Ascending aorta (tissue), 2 donors: ENCODE results near the gene HEXIM2. TPM values are rescaled to one million over a fixed set of nuclear protein-coding genes. Genes with fewer than 3 reads are reported as not detected.
"Not testable (repeated sequence)": the region's sequence is repeated elsewhere in the genome, so short reads cannot be mapped to it uniquely, and the experiment has no call there.

ENCODE experiments used
- DNase-seq, 2 donors: peaks; one replicate each; pipeline ENCODE4 v3.0.0-alpha.2; 2019; ENCODE audit warnings: low spot score in 2 of 2
- H3K27ac ChIP-seq, 2 donors: fragments of 200-600 bp; sonication (generic); one replicate each; pipeline ENCODE4 v1.5.1; 2016 to 2017; ENCODE audit warnings: mild to moderate bottlenecking in 1 of 2
- H3K27me3 ChIP-seq: fragments of 200-600 bp; sonication (generic); one replicate; pipeline ENCODE4 v1.5.1; 2017
- H3K36me3 ChIP-seq, 2 donors: fragments of 200-600 bp; sonication (generic); one replicate each; pipeline ENCODE4 v1.5.1; 2016
- H3K4me1 ChIP-seq, 2 donors: fragments of 200-600 bp; sonication (generic); one replicate each; pipeline ENCODE4 v1.5.1; 2016 to 2017; ENCODE audit warnings: mild to moderate bottlenecking in 1 of 2
- H3K4me3 ChIP-seq, 2 donors: fragments of 200-600 bp; sonication (generic); one replicate each; pipeline ENCODE4 v1.5.1; 2016 to 2017; ENCODE audit warnings: mild to moderate bottlenecking in 1 of 2
- H3K9me3 ChIP-seq, 2 donors: fragments of 200-600 bp; sonication (generic); one replicate each; pipeline ENCODE4 v1.5.1; 2016
- CTCF ChIP-seq, 3 experiments: fragments of 200-600 bp in 2 of 3; fragments of 450-650 bp in 1 of 3; sonication (generic) in 2 of 3; IDR thresholded peaks; one replicate each; pipeline ENCODE4 v1.5.1; 2016 to 2019; ENCODE audit warnings: antibody characterized with exemption in 3 of 3, mild to moderate bottlenecking in 1 of 3, moderate library complexity in 1 of 3
- intact Hi-C: fragments of 100-400 bp; cut with DNase I; formaldehyde crosslinking; loops from one replicate; pipeline ENCODE4 v1.15.1; 2023
- total RNA-seq: library from RNA; depleted of rRNA; stranded (reverse); fragments of >200 nt; gene quantifications from one replicate; pipeline ENCODE4 v1.1.0, GENCODE V29; 2016

The HEXIM2 gene
- total RNA-seq, 1 donor from 2014 or later = 1.4 TPM

- Histone ChIP-seq H3K27ac (no peak overlapping the region), H3K4me3 (no peak overlapping the region), H3K27me3 (no peaks in the 10 kb centered on the region), H3K9me3 (no peaks in the 10 kb centered on the region), H3K36me3 (no peaks in the 10 kb centered on the region), H3K4me1 (peaks cover 0 to 4% of the 10 kb centered on the region in 2 donors)
- intact Hi-C loops = loop anchor here (1.0 to 5.0 kb wide), 5 partner anchors 21 to 280 kb away; partner anchors contain the start of gene GFAP
- DNase-seq = no peak
- no peak for TF ChIP-seq CTCF (IDR thresholded peaks at IDR 0.05)
Measured at GRCh38 chr17:45197108-45197507, 35.4 kb downstream of the HEXIM2 start.

- Histone ChIP-seq H3K27me3 (no peaks in the 10 kb centered on the region), H3K9me3 (no peaks in the 10 kb centered on the region), H3K4me3 (peak overlapping the region in 1 of 2 donors; percentile 38), H3K27ac (peak overlapping the region in 1 of 2 donors; percentile 26), H3K4me1 (peaks cover 0 to 4% of the 10 kb centered on the region in 2 donors), H3K36me3 (no peaks in the 10 kb centered on the region)
- peak; percentile 99 to 100 (median 99) for TF ChIP-seq CTCF (IDR thresholded peaks at IDR 0.05)
- intact Hi-C loops = loop anchor here (1.0 to 5.0 kb wide), 6 partner anchors 21 to 280 kb away; partner anchors contain the start of genes ACBD4 and GFAP
- DNase-seq = peak; percentile 55 to 96
Measured at GRCh38 chr17:45197555-45198334, 36.1 kb downstream of the HEXIM2 start.

GRCh38 chr17:45200701-45201100 is 39.0 kb downstream of the HEXIM2 start:
- H3K4me3 ChIP-seq = no peak overlapping the region
- no peak for TF ChIP-seq CTCF (IDR thresholded peaks at IDR 0.05)
- H3K9me3 ChIP-seq = no peaks in the 10 kb centered on the region
- no peak overlapping the region for H3K27ac ChIP-seq
- H3K4me1 ChIP-seq = peaks cover 0 to 4% of the 10 kb centered on the region in 2 donors
- intact Hi-C loops = no loop called here
- H3K36me3 ChIP-seq = no peaks in the 10 kb centered on the region
- no peak for DNase-seq
- H3K27me3 ChIP-seq = no peaks in the 10 kb centered on the region

GRCh38 chr17:45201457-45201856 is 39.8 kb downstream of the HEXIM2 start:
- Histone ChIP-seq H3K36me3 (no peaks in the 10 kb centered on the region), H3K27ac (no peak overlapping the region), H3K27me3 (no peaks in the 10 kb centered on the region), H3K9me3 (no peaks in the 10 kb centered on the region), H3K4me3 (no peak overlapping the region), H3K4me1 (peaks cover 0 to 4% of the 10 kb centered on the region in 2 donors)
- DNase-seq = no peak
- TF ChIP-seq CTCF (IDR thresholded peaks at IDR 0.05) = no peak
- intact Hi-C loops = no loop called here

- H3K4me1 ChIP-seq, H3K9me3 ChIP-seq, intact Hi-C loops, H3K36me3 ChIP-seq, H3K4me3 ChIP-seq, H3K27me3 ChIP-seq, DNase-seq, H3K27ac ChIP-seq: not testable (repeated sequence)
Measured at GRCh38 chr17:45201880-45202279, 40.2 kb downstream of the HEXIM2 start.

GRCh38 chr17:45218895-45219661 is 57.4 kb downstream of the HEXIM2 start:
- peak; percentile 48 to 92 for DNase-seq
- intact Hi-C loops = loop anchor here (1.0 to 10.0 kb wide), 4 partner anchors 16 to 616 kb away; no protein-coding TSS in a partner anchor
- no peak overlapping the region for H3K4me3 ChIP-seq

More at GRCh38 chr17:45218895-45219661, 57.4 kb downstream of the HEXIM2 start:
- H3K27me3 ChIP-seq = peaks cover 5% of the 10 kb centered on the region
- no peak overlapping the region for H3K27ac ChIP-seq
- TF ChIP-seq CTCF (IDR thresholded peaks at IDR 0.05) = peak; percentile 89 to 95 (median 90)
- H3K36me3 ChIP-seq = no peaks in the 10 kb centered on the region
- peaks cover 4 to 5% of the 10 kb centered on the region in 2 donors for H3K4me1 ChIP-seq
- no peaks in the 10 kb centered on the region for H3K9me3 ChIP-seq
